HG03457 (cell line): ENCODE results near the gene EHD1.

Experiments used
- ATAC-seq: cut with Tn5 transposase; IDR thresholded peaks from one replicate; pipeline ENCODE4 v1.9.1; 2021; ENCODE audit warnings: moderate number of reproducible peaks; ENCODE audit not compliant: unreplicated experiment

Gene EHD1

GRCh38 chr11:64802370-64803157 lies 75.9 kb downstream of the EHD1 start:
- peak; percentile 4 for ATAC-seq
